ENCODE results near the gene NXPH2.

NXPH2 gene

GRCh38 chr2:138779781-138780445 is at the start of gene NXPH2:
NXPH2 (minus strand) TSS chr2:138780390; CDS start chr2:138780241, 149 bp downstream.
- no peak for DNase-seq

- DNase-seq, result no peak
Measured at GRCh38 chr2:138829326-138829919, 49.2 kb upstream of the NXPH2 start.

GRCh38 chr2:138827426-138828054 is 47.4 kb upstream of the NXPH2 start:
- no peak for DNase-seq

DNA sequence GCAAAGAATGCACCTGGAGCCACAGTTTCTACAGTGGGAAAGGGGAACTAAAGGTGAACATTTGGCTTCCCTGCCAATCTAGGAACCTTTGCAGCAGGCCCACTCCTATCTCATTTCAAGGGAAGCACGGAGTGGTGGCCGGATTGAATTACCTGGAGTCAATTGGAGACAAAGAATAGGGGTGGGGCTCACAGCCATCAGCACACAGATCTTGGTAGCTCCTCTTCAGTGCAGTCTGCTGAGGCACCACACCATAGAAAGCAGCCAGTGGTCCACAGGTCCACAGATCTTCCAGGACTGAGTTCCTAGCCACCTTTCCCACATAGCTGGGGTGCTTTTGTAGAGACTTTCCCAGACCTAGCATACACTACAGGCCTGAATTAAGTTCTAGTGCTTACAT is 43.5 kb upstream of the NXPH2 start:
- DNase-seq, result no peak

GRCh38 chr2:138819964-138820363 is 39.8 kb upstream of the NXPH2 start:
- no peak for DNase-seq

GRCh38 chr2:138818556-138818955 is 38.4 kb upstream of the NXPH2 start:
- no peak for DNase-seq

GRCh38 chr2:138814123-138814898 is 34.1 kb upstream of the NXPH2 start:
- DNase-seq, result no peak

GRCh38 chr2:138811431-138811830 is 31.2 kb upstream of the NXPH2 start:
- DNase-seq, result no peak

GRCh38 chr2:138794724-138795123 is 14.5 kb upstream of the NXPH2 start:
- no peak for DNase-seq

DNA sequence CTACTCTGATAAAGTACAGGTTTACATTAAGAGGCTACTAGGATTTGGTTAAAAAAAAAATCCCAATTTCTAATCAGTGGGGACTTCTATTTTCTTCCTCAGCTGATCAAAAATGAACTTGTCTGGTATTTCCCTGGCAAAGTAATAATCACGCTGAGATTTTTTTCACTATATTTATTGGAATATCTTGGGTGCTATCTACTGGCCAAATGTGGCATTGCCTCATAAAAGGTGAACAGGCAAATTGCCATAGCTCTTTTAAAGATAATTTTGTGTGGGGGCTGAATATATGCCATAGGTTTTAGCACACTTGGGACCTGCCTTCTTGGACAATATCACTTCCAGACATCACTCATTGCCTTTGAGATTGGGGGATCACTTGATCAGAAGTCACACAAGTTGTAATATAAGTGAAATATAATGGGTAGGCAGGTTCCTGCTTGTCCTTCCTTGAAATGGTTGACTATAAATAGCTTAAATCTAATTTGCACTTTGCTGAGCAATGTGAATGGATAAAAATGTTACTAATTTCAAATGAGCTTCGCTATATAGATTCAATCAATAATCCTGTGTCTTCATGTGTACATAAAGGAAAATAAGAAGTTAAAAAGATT is 7.0 kb upstream of the NXPH2 start:
- DNase-seq, result no peak

DNA sequence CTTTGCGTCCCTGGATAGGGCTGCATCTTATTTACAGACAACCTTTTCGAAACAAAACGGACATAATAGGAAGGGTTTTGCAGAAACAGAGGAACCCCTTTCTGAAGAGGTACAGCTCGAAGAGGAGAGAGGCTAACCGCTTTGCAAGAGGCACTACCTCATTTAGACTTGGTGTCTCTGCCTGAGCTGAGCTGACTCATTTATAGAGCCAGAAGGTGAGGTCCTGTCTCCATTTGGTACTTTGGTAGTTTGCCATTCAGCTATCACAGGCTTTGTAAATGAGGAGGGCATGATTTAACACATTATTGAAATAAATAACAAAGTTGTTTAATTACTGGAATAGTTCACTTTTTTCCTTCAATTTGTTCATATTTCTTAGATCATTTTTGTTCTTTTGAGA is 2.2 kb upstream of the NXPH2 start:
- no peak for DNase-seq

GRCh38 chr2:138780908-138781307 is 718 bp upstream of the NXPH2 start:
- DNase-seq, result no peak

DNA sequence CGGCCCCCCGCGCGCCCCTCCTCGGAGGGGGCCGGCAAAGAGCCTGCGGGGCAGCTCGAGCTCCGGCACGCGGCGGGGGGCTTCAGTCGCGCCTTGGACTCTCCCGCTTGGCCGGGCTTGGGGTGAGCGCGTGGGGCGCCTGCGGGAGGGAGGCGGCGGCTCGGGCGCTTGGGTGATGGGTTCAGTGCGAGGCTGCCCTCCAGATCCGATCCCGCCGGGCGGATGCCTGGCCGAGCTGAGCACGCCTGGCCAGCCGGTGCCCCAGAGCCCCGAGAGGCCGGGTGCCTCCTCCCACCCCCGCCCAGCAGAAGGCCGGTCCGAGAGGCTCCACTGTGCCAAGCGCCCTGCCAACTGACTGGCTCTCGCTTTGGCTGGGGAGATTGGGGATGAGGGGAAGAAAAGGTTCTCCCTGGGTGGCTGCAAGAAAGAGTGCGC is 273 bp upstream of the NXPH2 start:
- DNase-seq, result no peak

DNA sequence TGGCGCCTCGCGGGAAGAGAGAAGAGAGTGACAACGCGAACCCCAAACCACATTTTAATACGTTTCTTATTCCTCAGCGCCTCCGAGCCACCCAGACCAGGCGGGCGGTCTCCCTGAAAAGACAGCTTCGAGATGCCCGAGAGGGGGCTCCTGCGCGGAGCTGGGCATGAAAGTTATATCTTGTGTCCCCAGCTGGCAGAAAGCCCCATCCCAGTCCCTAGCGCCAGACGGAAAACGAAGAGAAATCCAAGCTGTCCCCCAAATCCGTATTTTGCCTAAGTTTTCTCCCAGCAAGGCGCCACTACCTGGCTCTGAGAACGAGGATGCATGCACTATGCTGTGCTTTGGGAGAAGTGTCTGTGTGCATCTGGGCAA is 797 bp downstream of the NXPH2 start:
- DNase-seq, result no peak

GRCh38 chr2:138777996-138778395 is 2.2 kb downstream of the NXPH2 start:
- DNase-seq, result no peak

GRCh38 chr2:138775736-138776135 is 4.5 kb downstream of the NXPH2 start:
- DNase-seq, result no peak

- DNase-seq, result no peak
Measured at GRCh38 chr2:138771534-138771933, 8.7 kb downstream of the NXPH2 start.

DNA sequence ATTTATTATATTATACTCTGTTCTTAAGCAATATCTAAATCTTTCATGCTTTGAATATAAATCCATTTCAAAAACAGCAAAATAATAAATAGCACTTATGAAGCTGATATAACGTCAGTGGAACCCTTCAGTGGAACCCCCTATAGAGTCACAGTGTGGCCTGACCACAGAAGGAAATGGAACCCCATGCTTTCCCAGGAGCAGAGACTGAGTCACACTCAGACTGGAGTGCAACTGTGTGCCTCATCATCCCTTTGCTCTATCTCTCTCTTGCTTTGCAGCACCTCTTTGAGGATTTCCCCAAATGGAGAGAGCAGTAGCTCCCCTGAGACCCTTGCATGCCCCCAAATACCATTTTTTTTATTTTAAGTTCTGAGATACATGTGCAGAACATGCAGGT is 13.1 kb downstream of the NXPH2 start:
- no peak for DNase-seq

- no peak for DNase-seq
Measured at GRCh38 chr2:138766464-138766863, 13.7 kb downstream of the NXPH2 start.

DNA sequence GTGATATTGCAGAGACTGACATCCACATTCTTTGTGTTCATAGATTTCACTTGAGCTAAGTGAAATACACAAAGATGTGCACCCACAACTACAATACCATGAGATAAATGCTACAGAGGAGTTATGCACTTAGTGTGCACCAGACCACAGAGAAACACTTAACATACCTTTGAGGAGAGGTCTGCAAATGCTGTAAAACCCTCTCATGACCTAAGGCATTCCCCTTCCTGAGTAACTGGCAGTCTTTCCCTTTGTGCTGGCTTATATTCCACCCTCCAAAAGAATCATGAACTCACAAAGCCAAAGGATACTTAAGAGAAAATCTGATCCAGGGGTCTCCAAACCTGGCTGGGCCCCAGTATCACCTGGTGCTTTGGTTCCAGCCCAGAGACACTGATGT is 16.2 kb downstream of the NXPH2 start:
- no peak for DNase-seq

GRCh38 chr2:138762533-138762932 is 17.7 kb downstream of the NXPH2 start:
- DNase-seq, result no peak

- DNase-seq, result no peak
Measured at GRCh38 chr2:138760676-138761075, 19.5 kb downstream of the NXPH2 start.

DNA sequence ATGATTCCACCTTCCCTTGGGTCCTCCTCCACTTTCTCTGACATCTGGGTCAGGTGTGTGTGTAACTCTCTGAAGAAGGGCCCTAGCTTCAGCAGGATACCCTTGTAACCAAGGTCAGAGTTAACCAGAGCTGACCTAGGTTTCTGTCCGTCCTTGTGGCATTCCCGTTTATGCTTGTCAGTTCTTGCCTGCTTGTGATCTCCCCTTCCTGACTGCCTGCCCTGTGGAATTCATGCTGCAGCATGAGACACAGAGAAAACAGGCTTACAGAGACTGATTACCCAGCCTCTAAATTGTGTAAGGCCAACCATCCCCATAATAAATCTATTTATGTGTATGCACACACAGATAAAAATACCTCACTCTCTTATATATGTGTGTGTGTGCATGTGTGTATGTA is 22.8 kb downstream of the NXPH2 start:
- DNase-seq, result no peak

Measured in activated CD8-positive, alpha-beta memory T cell treated with anti-CD3 and anti-CD28 coated beads, Interleukin-2, amount 50 U/mL, for 48 hours (primary cell).